LNCaP clone FGC (cell line): ENCODE data around the gene GNPTAB.

Experiments
- DNase-seq: peaks from one replicate; pipeline ENCODE4 v3.0.0-alpha.2; 2011; ENCODE audit warnings: low read depth
- H3K4me3 ChIP-seq: 2 replicates; pipeline ENCODE4 v1.5.1; 2011; ENCODE audit warnings: mild to moderate bottlenecking, low read depth, low read length, control low read depth
- TF ChIP-seq, protein P1 (sequence below): IDR thresholded peaks from 2 replicates; pipeline ENCODE4 v1.5.1; 2012; ENCODE audit warnings: mild to moderate bottlenecking; ENCODE audit not compliant: control insufficient read depth, insufficient read depth; ENCODE audit errors: extremely low read depth

Gene GNPTAB

DNA sequence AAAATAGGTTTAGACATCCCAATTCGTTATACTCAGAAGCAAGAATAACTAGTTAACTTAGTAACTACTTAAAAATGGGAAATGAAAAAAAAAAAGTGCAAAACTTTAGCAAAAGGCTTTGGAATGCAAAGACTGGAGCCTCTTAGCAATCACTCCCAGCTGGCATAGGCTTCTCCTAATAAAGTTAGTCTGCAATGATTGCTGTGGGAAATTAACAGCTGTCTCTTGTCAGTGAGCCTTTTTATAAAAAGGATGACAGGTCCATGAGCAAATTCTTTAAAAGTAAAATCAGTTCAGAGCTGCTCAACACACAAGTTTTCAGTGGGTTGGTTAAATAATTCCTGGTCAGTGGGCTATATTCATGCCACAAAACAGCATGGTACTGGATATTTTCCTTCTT is 84.1 kb downstream of the GNPTAB start:
- TF ChIP-seq, protein P1, sequence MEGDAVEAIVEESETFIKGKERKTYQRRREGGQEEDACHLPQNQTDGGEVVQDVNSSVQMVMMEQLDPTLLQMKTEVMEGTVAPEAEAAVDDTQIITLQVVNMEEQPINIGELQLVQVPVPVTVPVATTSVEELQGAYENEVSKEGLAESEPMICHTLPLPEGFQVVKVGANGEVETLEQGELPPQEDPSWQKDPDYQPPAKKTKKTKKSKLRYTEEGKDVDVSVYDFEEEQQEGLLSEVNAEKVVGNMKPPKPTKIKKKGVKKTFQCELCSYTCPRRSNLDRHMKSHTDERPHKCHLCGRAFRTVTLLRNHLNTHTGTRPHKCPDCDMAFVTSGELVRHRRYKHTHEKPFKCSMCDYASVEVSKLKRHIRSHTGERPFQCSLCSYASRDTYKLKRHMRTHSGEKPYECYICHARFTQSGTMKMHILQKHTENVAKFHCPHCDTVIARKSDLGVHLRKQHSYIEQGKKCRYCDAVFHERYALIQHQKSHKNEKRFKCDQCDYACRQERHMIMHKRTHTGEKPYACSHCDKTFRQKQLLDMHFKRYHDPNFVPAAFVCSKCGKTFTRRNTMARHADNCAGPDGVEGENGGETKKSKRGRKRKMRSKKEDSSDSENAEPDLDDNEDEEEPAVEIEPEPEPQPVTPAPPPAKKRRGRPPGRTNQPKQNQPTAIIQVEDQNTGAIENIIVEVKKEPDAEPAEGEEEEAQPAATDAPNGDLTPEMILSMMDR, result no peak
- DNase-seq, result no peak
- no peak overlapping the region for H3K4me3 ChIP-seq

DNA sequence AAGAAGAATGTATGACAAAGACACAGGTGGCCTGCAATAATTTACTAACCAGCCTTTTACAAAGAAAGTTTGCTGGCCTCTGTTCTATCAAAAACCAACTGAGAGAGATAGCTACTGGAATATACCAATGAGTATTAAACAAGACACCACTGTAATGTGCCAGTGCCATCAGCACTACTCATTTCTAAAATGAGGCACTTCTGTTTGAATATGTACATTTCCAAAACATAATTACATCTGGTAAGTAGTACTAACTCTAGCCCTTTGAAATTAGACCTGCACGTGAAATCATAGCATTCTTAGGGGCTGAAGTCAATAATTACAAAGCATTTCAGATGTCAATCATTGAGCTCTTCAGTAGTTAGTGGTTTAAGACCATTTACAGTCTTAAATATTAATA is 84.6 kb downstream of the GNPTAB start:
- TF ChIP-seq, protein P1, result no peak
- DNase-seq, result no peak
- H3K4me3 ChIP-seq, result no peak overlapping the region

DNA sequence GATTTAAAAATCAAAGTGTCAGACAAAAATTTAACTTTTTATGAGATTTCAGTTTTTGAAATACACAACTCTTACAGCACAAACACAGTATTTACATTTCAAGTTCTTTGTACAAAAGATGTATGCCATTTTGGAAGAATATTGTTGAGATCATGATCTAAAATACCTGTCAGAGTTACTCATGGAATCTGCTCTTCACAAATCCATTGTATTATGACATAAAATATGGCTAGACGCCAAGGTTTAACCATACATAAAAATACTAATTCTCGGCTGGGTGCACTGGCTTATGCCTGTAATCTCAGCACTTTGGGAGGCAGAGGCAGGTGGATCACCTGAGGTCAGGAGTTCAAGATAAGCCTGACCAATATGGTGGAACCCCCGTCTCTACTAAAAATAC is 85.3 kb downstream of the GNPTAB start:
- no peak overlapping the region for H3K4me3 ChIP-seq
- TF ChIP-seq, protein P1, result no peak
- DNase-seq, result no peak

DNA sequence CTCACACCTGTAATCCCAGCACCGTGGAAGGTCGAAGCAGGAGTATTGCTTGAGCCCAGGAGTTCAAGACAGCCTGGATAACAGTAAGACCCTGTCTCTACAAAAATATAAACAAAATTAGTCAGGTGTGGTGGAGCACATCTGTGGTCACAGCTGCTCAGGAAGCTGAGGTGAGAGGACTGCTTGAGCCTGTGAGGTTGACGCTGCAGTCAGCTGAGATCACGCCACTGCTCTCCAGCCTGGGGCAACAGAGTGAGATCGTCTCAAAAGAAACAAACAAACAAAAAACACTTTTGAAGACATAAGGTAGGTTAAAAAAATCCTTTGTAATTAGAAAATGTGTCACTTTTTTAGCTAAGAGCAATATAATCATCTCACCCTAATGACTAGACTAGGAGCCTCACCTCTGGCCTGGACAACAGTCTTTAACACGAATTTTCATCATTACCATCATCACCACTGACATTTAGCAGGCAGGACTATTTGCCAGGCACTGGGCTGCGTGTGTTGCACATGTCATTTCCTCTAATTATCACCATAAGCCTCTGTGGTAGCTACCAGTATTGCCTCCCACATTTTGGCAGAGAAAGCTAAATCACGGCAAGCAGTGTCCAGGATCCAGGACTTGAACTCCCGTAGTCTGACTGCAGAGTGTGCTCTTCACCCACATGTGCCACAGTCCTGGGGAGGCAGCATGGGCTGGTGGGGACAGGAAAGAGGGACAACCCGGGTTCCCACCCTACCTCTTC is 86.9 kb downstream of the GNPTAB start:
- TF ChIP-seq, protein P1, result no peak
- no peak for DNase-seq
- H3K4me3 ChIP-seq, result no peak overlapping the region

DNA sequence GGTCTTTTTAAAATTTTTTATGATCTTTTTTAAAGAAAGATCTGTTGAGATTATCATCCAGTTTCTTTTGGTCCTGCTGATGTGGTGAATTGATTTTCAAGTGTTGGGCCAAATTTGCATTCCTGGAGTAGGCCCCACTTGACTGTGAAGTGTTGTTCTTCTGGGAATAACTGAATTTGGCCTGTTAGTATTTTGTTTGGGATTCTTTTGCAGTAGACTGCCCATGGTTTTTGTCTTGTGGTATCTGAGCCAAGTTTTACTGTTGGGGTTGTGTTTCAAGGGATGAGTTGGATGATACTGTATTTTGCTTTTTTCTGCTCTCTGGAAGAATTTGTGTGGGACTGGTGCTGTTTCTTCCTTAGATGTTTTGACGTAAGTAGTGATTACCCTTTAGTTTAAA is 87.5 kb downstream of the GNPTAB start:
- TF ChIP-seq, protein P1, result no peak
- H3K4me3 ChIP-seq, result no peak overlapping the region
- no peak for DNase-seq

DNA sequence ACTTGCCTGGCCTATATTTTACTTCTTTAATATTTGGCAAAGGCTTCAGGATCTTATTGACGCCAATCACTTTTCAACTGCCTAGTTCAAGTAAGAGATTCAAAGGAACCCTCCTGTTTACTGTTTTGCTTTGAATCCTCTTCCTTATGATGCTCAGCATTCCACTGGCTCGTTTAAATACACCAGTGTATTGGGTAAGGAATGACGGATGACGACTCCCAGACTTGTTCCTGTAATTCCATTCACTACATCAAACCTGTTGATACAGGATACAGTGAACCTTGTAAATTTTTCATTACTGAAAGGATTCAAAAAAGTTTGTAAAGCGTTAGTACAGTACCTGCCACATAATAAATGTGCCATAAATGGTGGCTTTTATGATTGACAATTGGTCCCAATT is 89.8 kb downstream of the GNPTAB start:
- H3K4me3 ChIP-seq, result no peak overlapping the region
- TF ChIP-seq, protein P1, result no peak
- no peak for DNase-seq

DNA sequence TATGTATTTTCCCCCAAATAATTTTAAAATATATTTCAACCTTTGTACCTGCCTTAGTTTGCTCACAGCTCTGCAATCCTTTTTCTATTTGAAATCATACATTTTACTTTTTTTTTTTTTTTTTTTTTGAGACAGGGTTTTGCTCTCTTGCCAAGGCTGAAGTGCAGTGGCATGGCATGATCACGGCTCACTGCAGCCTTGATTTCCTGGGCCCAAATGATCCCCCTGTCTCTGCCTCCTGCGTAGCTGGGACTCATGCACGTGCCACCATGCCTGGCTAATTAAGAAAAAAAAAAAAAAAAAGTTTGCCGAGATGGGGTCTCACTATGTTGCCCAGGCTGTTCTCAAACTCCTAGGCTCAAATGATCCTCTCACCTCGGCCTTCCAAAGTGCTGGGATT is 90.2 kb downstream of the GNPTAB start:
- no peak overlapping the region for H3K4me3 ChIP-seq
- TF ChIP-seq, protein P1, result no peak
- DNase-seq, result no peak
